Uterus (tissue), 2 donors: Measurements from ENCODE around the gene ADGRE1.

Experiments used
- POLR2A ChIP-seq, 2 donors: fragments of 450-650 bp; IDR thresholded peaks; one replicate each; pipeline ENCODE4 v1.6.1; 2016; ENCODE audit warnings: antibody characterized with exemption in 2 of 2, mild to moderate bottlenecking in 1 of 2, moderate library complexity in 1 of 2
- TF ChIP-seq, protein P1 (sequence below), 4 experiments: fragments of 200-600 bp in 2 of 4; fragments of 450-650 bp in 2 of 4; sonication (generic) in 2 of 4; IDR thresholded peaks; one replicate each; pipeline ENCODE4 v1.5.1; 2016 to 2019; ENCODE audit warnings: antibody characterized with exemption in 4 of 4, mild to moderate bottlenecking in 2 of 4, moderate library complexity in 1 of 4

DNA sequence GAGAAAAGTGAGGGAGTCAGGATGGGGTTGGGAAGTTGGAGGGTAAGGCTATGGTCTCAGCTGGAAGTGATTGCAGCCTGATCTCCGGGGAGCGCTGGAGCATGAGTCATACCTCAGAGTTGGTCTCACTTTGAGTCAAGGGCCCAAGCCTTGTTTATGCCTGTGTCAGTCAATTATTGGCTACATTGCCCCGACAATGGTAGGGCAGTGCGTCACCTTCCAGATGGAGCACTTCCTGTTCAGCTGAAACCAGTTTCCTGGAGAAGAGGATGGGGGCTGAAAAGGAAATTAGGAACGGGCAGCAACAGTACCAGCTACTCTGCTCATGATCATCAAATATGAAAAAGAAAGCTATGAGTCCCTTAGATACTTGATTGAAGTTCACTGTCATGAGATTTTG, 60.4 kb downstream of the ADGRE1 start:
- TF ChIP-seq, protein P1, sequence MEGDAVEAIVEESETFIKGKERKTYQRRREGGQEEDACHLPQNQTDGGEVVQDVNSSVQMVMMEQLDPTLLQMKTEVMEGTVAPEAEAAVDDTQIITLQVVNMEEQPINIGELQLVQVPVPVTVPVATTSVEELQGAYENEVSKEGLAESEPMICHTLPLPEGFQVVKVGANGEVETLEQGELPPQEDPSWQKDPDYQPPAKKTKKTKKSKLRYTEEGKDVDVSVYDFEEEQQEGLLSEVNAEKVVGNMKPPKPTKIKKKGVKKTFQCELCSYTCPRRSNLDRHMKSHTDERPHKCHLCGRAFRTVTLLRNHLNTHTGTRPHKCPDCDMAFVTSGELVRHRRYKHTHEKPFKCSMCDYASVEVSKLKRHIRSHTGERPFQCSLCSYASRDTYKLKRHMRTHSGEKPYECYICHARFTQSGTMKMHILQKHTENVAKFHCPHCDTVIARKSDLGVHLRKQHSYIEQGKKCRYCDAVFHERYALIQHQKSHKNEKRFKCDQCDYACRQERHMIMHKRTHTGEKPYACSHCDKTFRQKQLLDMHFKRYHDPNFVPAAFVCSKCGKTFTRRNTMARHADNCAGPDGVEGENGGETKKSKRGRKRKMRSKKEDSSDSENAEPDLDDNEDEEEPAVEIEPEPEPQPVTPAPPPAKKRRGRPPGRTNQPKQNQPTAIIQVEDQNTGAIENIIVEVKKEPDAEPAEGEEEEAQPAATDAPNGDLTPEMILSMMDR (IDR thresholded peaks at IDR 0.05) = no peak
- no peak for TF ChIP-seq POLR2A (IDR thresholded peaks at IDR 0.05)
